Measurements from ENCODE around the gene VPS8.

DNA sequence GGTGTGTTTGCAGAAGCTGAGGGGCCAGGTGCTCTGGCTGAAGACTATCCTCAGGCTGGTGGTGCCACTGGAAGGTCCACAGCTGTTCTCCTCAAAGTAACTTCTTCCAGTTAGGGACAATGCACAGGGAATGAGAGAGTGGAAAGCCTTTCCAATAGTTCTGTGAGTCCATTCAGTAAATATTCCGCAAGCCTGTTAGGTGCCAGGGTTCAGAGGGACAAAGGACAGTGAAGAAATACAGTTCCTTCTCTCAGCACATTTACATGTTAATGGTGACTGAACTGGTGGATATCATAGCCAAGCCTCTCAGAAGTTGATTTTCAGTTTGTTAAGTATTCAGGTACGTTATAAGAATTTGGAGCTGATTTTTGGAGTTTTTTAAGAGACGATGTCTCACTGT lies 218.4 kb downstream of the VPS8 start:
- TF ChIP-seq CHD2 (IDR thresholded peaks at IDR 0.05; ENCODE audit: low read length): no peak
- no peak for TF ChIP-seq RFX5 (IDR thresholded peaks at IDR 0.05; ENCODE audit: borderline replicate concordance, low read depth, low read length)
- TF ChIP-seq, protein P1, sequence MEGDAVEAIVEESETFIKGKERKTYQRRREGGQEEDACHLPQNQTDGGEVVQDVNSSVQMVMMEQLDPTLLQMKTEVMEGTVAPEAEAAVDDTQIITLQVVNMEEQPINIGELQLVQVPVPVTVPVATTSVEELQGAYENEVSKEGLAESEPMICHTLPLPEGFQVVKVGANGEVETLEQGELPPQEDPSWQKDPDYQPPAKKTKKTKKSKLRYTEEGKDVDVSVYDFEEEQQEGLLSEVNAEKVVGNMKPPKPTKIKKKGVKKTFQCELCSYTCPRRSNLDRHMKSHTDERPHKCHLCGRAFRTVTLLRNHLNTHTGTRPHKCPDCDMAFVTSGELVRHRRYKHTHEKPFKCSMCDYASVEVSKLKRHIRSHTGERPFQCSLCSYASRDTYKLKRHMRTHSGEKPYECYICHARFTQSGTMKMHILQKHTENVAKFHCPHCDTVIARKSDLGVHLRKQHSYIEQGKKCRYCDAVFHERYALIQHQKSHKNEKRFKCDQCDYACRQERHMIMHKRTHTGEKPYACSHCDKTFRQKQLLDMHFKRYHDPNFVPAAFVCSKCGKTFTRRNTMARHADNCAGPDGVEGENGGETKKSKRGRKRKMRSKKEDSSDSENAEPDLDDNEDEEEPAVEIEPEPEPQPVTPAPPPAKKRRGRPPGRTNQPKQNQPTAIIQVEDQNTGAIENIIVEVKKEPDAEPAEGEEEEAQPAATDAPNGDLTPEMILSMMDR (IDR thresholded peaks at IDR 0.05; ENCODE audit: control extremely low read depth in 1 of 3, insufficient read depth in 1 of 3, low read depth in 1 of 3, low read length in 3 of 3): no peak
- TF ChIP-seq HDAC6 (IDR thresholded peaks at IDR 0.05; ENCODE audit: low read depth, low read length): no peak
- no peak for TF ChIP-seq RAD21 (IDR thresholded peaks at IDR 0.05 in 1 of 2, conservative IDR thresholded peaks at IDR 0.05 in 1 of 2; ENCODE audit: low read depth in 2 of 2, low read length in 2 of 2)
- no peak for TF ChIP-seq JUN (IDR thresholded peaks at IDR 0.05; ENCODE audit: low read depth, low read length)
- no peak for TF ChIP-seq TBP (IDR thresholded peaks at IDR 0.05; ENCODE audit: low read depth, low read length)
